GM12878 (cell line): ENCODE data around the gene COL6A3. TPM values are rescaled to one million over a fixed set of nuclear protein-coding genes. Genes with fewer than 3 reads are reported as not detected.

Experiments
- ATAC-seq: fragments of 200-7000 bp; cut with Tn5 transposase; 3 replicates; pipeline ENCODE4 v1.9.1; 2020; ENCODE audit warnings: mild to moderate bottlenecking, moderate library complexity
- BruUV-seq: library from RNA; stranded (reverse); fragments of 400-500 nt; replicated peaks from 2 replicates; lab custom pipeline; 2021; lab: Mats Ljungman, UMichigan
- CTCF ChIA-PET: fragments of 300-600 bp; sonication (Branson Sonifier 250); formaldehyde crosslinking; extraction: SDS; loops from one replicate; lab custom pipeline; 2021; ENCODE audit warnings: inconsistent platforms; lab: Yijun Ruan, JAX
- POLR2A ChIA-PET: fragments of 350-600 bp; formaldehyde crosslinking; extraction: SDS; loops from one replicate; lab custom pipeline; 2021; ENCODE audit warnings: inconsistent platforms; lab: Charles Lee
- RAD21 ChIA-PET: fragments of 300-600 bp; sonication (Branson Sonifier 250); formaldehyde crosslinking; loops from one replicate; lab custom pipeline; 2023; ENCODE audit warnings: antibody characterized with exemption; ENCODE audit not compliant: unreplicated experiment; lab: Charles Lee
- SMC1A ChIA-PET: fragments of 300-600 bp; sonication (Branson Sonifier 250); formaldehyde crosslinking; loops from one replicate; lab custom pipeline; 2023; ENCODE audit not compliant: unreplicated experiment, uncharacterized antibody; lab: Charles Lee
- DNase-seq: peaks from one replicate; pipeline ENCODE4 v3.0.0-alpha.2; 2011; ENCODE audit warnings: low read depth, low spot score
- FAIRE-seq: peaks from 3 replicates; lab custom pipeline; 2011; peaks lifted over from hg19 to GRCh38; lab: Jason Lieb, UNC
- H2AFZ ChIP-seq: 2 replicates; pipeline ENCODE4 v1.6.0; 2011; ENCODE audit warnings: low read depth, low read length, control low read depth; ENCODE audit not compliant: control insufficient read depth
- H3K27ac ChIP-seq: 2 replicates; pipeline ENCODE4 v1.5.1; 2011; ENCODE audit warnings: control low read depth; ENCODE audit not compliant: control insufficient read depth, insufficient read depth
- H3K27me3 ChIP-seq, 2 experiments: replicated peaks in 1 of 2; 2 replicates each; pipeline versions ENCODE4 v1.6.0 to v1.6.1; 2011; ENCODE audit warnings: low read length in 1 of 2; ENCODE audit not compliant: control insufficient read depth in 2 of 2, insufficient read depth in 2 of 2
- H3K36me3 ChIP-seq, 2 experiments: 2 replicates each; pipeline ENCODE4 v1.5.1; 2011; ENCODE audit warnings: low read length in 1 of 2; ENCODE audit not compliant: control insufficient read depth in 2 of 2, insufficient read depth in 2 of 2
- H3K4me1 ChIP-seq: 2 replicates; pipeline ENCODE4 v1.6.1; 2011; ENCODE audit warnings: mild to moderate bottlenecking, low read length, moderate library complexity, mixed read lengths; ENCODE audit not compliant: control insufficient read depth, insufficient read depth
- H3K4me2 ChIP-seq: 2 replicates; pipeline ENCODE4 v1.6.0; 2011; ENCODE audit warnings: control low read depth; ENCODE audit not compliant: control insufficient read depth, insufficient read depth
- H3K4me3 ChIP-seq: fragments of 200-600 bp; sonication (generic); 2 replicates; pipeline ENCODE4 v1.5.1; 2016
- H3K79me2 ChIP-seq: 2 replicates; pipeline ENCODE4 v1.6.0; 2011; ENCODE audit warnings: low read length; ENCODE audit not compliant: control insufficient read depth, insufficient read depth
- H3K9ac ChIP-seq: 2 replicates; pipeline ENCODE4 v1.8.0; 2011; ENCODE audit warnings: low read length, control low read depth, mixed read lengths; ENCODE audit not compliant: control insufficient read depth, insufficient read depth
- H3K9me3 ChIP-seq: replicated peaks from 3 replicates; pipeline ENCODE4 v1.5.1; 2011; ENCODE audit warnings: mild to moderate bottlenecking, low read length; ENCODE audit not compliant: control insufficient read depth, insufficient read depth
- H4K20me1 ChIP-seq: 2 replicates; pipeline ENCODE4 v1.6.0; 2011; ENCODE audit not compliant: control insufficient read depth, insufficient read depth
- ATF3 ChIP-seq: IDR thresholded peaks from 2 replicates; pipeline ENCODE4 v1.6.1; 2011; ENCODE audit warnings: low read depth, mild to moderate bottlenecking, low read length, moderate library complexity, borderline replicate concordance; ENCODE audit errors: extremely low read depth
- MYC ChIP-seq: IDR thresholded peaks from 2 replicates; pipeline ENCODE4 v1.6.1; 2011; ENCODE audit warnings: mild to moderate bottlenecking, low read length, moderate library complexity, inconsistent platforms; ENCODE audit not compliant: insufficient read depth, insufficient replicate concordance, insufficient read length, severe bottlenecking
- NBN ChIP-seq: fragments of 450-650 bp; IDR thresholded peaks from 2 replicates; pipeline ENCODE4 v1.6.1; 2016
- NR2C2 ChIP-seq: IDR thresholded peaks from 2 replicates; pipeline ENCODE4 v1.6.1; 2011; ENCODE audit warnings: borderline replicate concordance, low read depth; ENCODE audit not compliant: control insufficient read depth, insufficient read length
- PRDM15 ChIP-seq: fragments of 450-650 bp; formaldehyde crosslinking; IDR thresholded peaks from 2 replicates; pipeline ENCODE4 v1.4.0; 2020; ENCODE audit warnings: mild to moderate bottlenecking, moderate library complexity
- REST ChIP-seq: IDR thresholded peaks from 2 replicates; pipeline ENCODE4 v1.6.1; 2012; ENCODE audit warnings: mild to moderate bottlenecking, low read depth, low read length
- ZNF207 ChIP-seq: fragments of 450-650 bp; IDR thresholded peaks from 2 replicates; pipeline ENCODE4 v1.6.1; 2014; ENCODE audit warnings: antibody characterized with exemption, mild to moderate bottlenecking, borderline replicate concordance
- WGBS: methylation state at CpG from one replicate; pipeline ENCODE4 v1.1.6; 2016; ENCODE audit warnings: low lambda C conversion rate; ENCODE audit not compliant: insufficient replicate concordance, insufficient coverage; ENCODE audit errors: missing lambda C conversion rate; 5-methylcytosine and 5-hydroxymethylcytosine counted together
- in situ Hi-C: fragments of 300-500 bp; cut with MboI; formaldehyde crosslinking; loops from 9 replicates; pipeline ENCODE4 v1.14.3; 2018; ENCODE audit warnings: mixed read lengths
- intact Hi-C: fragments of 100-400 bp; cut with micrococcal nuclease; formaldehyde crosslinking; loops from one replicate; pipeline ENCODE4 v1.14.2; 2022; ENCODE audit not compliant: unreplicated experiment
- polyA plus RNA-seq, 11 experiments: library from polyadenylated mRNA; depleted of rRNA in 4 of 11; unstranded in 6 of 11; stranded (reverse) in 5 of 11; fragments of >200 nt; fragmentation: Nextera tagmentation in 4 of 11; fragmentation: Illumina TruSeq in 1 of 11; extraction: Ambion mirVana in 4 of 11; extraction: Trizol in 1 of 11; gene quantifications; 1 replicate in 1 of 11; 2 replicates in 10 of 11; pipeline versions ENCODE4 v1.2.1 to v1.2.3, GENCODE V29; 2011 to 2016; ENCODE audit warnings: inconsistent platforms in 2 of 11, missing spikeins in 2 of 11, low read depth in 1 of 11
- total RNA-seq, 4 experiments: library from RNA; depleted of rRNA in 3 of 4; stranded (reverse); fragments of >200 nt in 3 of 4; fragmentation: Illumina TruSeq in 1 of 4; extraction: Trizol in 1 of 4; gene quantifications; 2 replicates each; pipeline versions ENCODE4 v1.2.1 to v1.2.3, GENCODE V29; 2013 to 2021

The COL6A3 gene
- total and polyA plus RNA-seq, 10 of the 15 experiments (the other 5 are each of a cell fraction or from before 2014, with no cell fraction given), result 0.01 to 0.51 (median 0.09) TPM; not detected in 4

- H3K27me3 ChIP-seq, result no peaks in the 10 kb centered on the region; a peak in 3 of 4 replicates
- no peak for TF ChIP-seq REST
- no peak for TF ChIP-seq ATF3
- TF ChIP-seq MYC, result no peak
- TF ChIP-seq NBN, result no peak
- no peak for TF ChIP-seq ZNF207
- no peak for TF ChIP-seq NR2C2
- no peak for TF ChIP-seq PRDM15 (CRISPR knock-in tag)
- TF ChIP-seq, all 136 proteins: peak for 0
- BruUV-seq, result no TSS peak
- no peaks in the 10 kb centered on the region for H3K36me3 ChIP-seq
- DNase-seq (no peak), ATAC-seq (no peak), FAIRE-seq (no peak)
- no peak overlapping the region for H2AFZ ChIP-seq
- no peak overlapping the region for H3K9ac ChIP-seq
- H3K79me2 ChIP-seq, result no peaks in the 10 kb centered on the region
- no peak overlapping the region for H3K4me2 ChIP-seq
- no peaks in the 10 kb centered on the region for H3K4me1 ChIP-seq
- 36% methylated on average over 7 of the region's 7 CpGs for WGBS
- intact Hi-C loops (no loop called here), in situ Hi-C loops (no loop called here)
- CTCF ChIA-PET, result no interaction called here
- SMC1A ChIA-PET, result no interaction called here
- POLR2A ChIA-PET, result no interaction called here
- H3K4me3 ChIP-seq, result no peak overlapping the region
- no peaks in the 10 kb centered on the region for H4K20me1 ChIP-seq
- H3K9me3 ChIP-seq, result no peaks in the 10 kb centered on the region
- no peak overlapping the region for H3K27ac ChIP-seq
- RAD21 ChIA-PET, result no interaction called here
These were observed 68.6 kb downstream of the COL6A3 start for GRCh38 chr2:237345411-237345810.
